ENCODE measurements around the gene UNCX.

The UNCX gene

DNA sequence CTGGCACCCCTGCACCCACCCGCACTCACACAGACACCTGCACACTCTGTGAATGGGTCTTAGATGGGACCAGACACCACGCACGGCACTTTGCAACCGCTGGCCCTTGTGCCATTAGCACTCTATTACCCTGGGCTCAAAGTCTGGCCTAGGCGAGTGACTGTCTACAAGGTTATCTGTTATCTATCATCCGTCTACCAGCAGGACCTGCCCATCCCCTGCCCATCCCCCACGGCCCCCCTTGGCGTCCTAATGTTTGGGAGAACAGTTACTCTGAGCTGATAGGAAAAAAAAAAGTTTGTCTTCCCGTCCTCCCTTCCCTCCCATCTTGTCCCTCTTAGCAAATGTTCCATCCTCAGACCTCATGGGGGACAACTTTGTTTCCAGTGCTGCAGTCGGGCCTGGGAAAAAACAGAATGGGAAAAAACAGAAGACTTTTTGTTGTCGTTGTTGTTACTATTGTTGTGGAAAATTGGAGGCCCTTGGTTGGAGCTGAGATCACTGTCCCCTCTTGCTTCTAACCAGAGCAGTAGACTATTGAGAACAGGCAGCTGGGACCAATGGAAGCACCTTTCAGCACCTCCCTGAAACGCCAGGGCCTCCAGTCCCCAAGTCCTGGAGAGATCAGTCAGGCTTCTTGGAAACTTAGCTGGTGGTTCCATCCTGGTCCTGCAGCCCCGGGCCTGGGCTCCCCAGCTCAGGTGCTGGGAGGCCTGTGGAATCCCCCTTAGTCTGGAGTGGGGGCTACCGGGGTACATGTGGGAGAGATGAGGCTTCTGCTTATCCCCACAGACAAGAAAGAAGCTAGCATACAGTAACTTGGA lies 12.2 kb downstream of the UNCX start:
- DNase-seq: no peak

DNA sequence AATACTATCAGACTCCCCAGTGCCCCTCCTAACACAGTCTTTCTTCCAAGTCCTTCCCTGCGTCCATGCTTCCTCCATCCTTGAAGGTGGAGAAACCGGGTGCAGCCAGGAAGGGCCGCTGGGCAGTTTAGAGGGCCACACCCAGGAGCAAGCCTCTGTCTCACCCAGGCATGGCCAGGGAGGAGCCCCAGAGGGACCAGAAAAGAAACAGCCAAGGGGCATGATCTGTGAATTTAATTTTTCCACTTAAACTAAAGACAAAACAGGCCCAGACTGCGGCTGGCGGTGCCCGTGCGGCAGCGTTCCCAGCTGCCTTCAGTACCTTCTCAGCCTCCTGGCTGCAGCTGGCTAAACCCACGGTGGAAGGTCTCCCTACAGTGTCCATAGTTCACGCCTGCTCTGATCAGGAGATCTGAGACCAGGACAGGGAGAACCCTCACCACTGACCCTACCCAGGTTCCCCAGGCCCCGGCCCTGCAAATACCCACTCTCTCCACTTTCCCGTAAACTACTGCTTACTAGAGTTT lies 12.9 kb downstream of the UNCX start:
- no peak for DNase-seq

DNA sequence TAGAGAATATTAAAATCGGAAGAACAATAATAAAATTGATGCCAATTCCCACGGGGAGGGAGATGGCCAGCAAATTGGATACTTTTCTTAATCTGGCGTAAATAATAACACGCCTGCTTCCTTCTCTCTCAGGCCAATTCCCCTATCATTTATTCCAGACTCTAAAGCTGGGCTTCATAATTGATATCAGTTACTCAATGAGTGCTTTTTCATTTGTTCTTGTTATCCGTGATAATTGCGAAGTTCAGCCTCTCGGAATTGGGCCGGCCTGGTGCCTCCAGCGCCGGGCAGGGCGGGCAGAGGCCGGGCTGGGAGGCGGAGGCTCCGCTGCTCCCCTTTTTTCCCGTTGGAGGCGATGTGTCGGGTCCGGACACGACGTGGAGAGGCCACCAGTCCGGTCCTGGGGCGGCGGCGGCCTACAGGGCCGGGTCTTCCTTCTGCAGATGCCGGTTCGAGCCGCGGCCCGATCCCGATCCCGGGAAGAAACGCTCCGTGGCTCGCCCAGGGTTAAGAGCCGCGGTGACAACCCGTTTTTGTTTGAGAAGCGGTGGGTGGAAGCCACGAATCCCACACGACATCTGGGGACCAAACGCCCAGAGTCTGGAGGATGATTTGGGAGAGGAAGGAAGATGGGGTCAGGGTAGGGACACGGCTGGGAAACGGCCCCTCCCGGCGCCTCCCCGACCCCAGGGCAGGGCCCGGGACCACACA lies 13.6 kb downstream of the UNCX start:
- DNase-seq: no peak

DNA sequence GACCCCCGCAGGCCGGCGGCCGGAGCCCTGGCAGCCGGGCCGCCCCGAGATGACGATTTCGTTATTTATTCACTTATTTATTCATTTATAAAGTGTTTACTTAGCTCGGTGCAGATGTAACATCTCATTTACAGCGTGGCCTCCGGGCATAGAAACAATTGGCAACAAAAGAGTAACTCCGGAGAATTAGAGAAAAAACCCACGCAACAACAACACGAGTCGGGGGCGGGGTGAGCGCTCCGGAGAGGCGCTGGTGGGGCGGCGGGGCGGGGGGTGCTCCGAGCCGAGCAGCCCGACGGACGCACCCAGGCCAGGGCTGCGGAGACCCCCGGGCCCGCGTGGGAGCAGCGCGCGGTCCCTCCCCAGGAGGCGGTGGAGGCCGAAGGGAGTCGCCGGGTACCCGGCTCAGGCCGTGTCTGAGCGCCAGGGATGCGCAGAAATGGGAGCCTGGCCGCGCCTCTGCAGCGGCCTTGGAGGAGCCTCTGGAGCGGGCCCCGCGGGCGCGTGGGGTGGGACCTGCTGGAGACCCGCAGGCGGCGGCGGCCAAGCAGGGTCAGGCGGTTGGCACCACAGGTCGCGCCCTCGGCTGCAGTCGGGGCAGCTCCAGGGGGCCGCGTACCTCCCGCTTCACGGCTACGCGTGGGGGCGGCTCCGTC lies 14.3 kb downstream of the UNCX start:
- DNase-seq: no peak

DNA sequence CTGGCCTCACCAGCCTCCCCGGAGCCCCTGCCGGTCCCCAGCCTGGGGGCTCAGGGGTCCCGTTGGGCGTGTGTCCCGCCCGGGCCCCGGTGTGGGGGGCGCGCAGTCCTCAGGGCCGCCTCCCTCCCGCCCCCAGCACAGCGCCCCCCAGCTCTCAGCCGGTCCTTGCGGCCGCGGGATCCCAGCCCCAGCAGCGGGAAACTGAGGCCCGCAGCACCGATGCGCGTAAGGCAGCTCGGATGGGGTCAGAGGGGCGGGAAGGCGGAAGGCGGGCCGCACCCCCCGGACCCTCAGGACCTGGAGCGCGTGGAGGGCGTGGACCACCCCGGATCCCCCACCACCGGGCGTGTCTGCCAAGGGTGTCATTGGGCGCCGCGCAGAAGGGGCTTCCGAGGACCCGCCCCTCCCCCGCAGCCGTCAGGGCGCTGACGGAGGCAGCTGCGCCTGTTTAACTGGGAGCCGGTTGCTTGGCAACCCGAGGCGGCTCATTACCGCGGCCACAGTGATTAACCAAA lies 14.9 kb downstream of the UNCX start:
- DNase-seq: peak; percentile 44

DNA sequence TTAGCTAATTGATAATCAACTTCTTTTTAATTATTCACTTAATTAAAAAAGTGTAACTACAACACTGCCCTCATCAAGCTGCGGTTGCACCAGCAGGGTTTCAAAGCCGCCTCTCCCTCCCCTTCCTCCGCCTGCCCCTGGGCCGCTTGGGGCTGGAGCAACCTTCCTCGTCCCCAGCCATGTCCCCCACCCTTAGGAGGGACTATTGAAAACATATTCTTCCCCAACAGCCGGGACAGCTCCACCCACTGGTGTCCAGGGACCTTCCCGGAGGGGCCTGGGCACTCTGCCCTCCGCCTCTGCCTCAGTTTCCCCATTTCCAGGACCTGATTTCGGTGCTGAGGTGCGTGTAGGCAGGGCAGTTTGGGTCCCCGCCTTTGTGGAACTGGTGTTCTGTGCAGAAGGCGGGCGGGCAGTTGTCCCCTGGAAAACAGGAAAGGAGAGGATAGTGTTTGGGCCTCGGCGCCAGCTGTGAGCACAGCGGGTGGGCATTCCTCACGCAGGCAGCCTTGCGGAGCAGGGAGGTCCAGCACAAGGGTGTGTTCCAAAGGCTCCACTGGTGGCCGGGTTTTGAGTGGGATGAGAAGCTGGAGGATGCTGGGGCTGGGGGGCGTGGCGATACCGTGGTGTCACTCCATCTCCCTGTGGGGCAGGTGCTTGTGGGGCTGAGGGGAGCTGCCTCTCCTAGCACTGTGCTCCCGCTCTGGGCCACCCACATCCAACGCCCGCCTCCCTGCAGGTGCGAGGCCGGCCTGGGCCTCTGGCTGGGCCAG lies 15.7 kb downstream of the UNCX start:
- DNase-seq: no peak

DNA sequence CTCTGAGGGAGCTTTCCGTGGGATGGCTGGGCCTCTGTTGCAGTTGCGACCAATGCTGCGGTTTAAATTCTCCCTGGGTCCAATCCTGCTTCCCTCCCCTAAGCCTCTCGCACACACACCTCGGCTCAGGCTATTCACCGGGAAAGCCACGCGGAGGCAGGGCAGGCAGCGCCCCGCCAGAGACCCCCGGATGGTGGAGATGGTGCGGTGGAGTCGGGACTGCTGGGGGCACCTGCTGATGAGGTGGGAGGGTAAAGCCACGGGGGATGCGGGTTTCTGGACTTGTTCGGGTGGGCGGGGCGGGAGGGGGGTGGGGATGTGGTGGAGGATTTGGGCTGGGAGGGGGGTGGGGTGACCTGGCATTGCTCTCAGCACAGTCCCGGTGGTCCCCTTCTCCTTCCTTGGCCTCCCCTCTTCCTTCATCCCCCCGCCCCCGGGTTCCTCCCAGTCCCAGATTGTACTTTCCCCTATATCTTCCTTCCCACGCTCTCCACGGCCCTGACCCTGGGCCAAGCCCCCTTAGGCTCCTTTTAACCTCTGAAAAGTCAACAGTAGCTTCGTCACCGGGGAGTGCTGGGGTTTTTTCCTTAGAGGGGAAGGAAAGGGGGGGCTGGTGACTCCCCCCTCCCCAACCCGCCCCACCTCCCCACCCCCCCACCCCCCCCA lies 16.4 kb downstream of the UNCX start:
- no peak for DNase-seq

DNA sequence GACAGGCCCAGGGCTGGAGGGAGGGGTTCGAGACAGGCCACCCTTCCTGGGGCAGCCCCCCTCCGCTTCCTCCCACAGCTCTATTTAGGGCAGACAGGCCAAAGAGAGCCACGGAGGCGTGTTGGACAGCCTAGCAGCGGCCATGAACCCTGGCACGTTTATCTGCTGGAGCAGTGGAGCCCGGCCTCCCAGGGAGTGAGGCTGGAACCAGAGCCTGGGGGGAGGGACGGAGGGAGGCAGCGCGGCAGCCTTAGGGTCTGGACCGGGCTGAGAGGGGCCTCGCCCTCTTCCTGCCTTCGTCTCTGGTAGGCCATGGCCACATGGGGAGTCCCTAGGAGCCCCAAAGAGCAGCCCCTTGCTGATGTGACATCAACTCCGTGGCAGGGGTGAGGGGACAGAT lies 17.1 kb downstream of the UNCX start:
- DNase-seq: no peak

DNA sequence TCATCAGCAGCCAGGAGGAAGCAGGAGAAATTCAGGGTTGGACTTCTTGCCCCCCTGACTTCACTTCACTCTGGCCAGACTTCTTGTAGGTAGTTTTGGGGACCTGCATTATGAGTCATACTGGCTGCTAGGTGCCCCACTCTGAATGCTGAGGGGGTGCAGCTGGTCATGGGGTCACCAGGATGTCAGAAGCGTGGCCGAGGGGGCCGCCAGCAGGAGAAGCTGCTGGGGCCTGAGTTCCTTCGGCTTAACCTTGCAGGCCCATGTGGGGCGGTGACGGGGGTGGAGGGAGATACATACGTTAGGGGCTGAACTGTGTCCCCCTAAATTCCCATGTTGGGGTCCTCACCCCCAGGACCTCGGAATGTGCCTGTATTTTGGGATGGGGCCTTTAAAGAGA lies 18.2 kb downstream of the UNCX start:
- no peak for DNase-seq

DNA sequence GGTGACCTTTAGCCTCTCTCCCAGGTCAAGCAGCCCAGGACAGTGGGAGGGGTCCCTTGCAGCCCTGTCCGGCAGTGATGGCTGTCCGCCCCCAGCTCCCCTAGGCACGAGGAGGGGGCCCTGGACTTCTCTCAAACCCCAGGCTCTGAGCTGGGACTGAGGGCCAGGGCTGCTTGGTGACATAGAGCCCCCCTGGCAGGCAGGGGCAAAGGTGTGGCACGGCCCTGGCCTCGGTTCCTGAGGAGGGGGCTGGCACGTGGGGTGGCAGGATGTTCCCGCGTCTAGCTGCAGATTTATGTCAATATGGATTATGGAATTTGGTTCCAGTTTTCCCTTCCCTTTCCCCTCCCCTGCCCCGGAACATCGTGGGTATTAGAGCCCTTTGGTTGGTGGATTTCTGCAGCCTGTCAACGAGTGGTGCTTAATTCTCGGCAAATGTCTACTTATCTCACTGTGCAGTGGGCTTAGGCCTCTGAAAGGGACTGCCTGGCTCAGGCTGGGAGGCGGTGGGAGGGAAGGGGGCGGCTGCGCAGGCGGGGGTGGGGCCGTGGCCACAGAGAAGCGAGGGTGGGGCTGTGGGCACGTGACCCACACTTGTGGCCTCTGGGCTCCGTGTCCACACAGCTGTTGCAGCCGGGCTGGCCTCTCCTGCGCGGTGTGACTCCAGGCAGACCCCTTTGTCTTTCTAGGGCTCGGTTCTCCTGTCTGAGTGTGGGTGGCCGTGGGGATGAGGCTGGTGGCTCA lies 19.3 kb downstream of the UNCX start:
- no peak for DNase-seq

DNA sequence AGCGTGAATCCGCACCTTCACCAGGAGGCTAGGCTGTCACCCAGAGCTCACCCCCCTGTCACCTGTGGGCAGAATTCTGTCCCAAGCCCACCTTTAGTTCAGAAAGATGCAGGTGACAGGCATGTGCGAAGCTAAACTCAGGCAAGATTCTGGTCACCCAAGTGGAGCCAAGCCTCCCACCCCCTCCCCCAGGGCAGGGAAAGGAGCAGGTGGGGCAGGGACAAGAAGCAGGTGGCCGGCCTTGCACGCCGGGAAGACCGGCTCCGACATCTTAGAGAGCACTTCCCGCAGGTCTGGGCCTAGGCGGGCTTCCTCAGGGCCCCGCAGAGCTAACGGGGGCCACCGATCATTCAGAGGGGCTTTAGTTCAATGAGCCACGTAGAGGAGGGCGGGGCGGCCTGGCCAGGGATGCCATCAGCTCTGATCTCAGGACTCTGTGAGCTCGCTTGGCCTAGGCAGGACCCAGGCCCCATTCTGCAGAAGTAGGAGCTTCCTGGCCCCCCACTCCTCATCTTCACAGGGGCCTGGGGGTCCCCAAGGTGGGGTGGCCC lies 19.9 kb downstream of the UNCX start:
- no peak for DNase-seq

DNA sequence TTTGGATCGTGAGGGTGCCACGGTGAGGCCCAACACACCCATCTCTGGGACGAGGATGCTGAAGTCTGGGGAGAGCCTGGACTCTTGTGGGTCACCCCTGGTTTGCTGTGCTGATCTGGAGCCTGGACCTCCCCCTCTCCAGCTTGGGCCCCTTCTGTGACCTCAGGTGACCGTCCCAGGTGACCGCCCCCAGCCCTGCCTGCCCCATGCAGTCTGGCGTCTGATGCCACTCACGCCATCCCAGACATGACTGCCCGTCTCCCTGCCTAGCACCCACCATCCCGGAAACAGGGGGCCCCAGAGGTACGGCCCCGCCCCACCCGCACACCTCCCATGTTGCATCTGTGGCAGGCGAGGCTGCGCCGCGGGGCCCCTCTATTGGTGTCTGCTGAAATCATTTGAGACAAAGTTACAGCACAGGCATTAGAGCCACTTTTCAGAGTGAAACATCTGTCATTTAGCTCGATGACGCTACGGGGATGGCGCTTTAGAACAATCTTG lies 21.1 kb downstream of the UNCX start:
- no peak for DNase-seq

DNA sequence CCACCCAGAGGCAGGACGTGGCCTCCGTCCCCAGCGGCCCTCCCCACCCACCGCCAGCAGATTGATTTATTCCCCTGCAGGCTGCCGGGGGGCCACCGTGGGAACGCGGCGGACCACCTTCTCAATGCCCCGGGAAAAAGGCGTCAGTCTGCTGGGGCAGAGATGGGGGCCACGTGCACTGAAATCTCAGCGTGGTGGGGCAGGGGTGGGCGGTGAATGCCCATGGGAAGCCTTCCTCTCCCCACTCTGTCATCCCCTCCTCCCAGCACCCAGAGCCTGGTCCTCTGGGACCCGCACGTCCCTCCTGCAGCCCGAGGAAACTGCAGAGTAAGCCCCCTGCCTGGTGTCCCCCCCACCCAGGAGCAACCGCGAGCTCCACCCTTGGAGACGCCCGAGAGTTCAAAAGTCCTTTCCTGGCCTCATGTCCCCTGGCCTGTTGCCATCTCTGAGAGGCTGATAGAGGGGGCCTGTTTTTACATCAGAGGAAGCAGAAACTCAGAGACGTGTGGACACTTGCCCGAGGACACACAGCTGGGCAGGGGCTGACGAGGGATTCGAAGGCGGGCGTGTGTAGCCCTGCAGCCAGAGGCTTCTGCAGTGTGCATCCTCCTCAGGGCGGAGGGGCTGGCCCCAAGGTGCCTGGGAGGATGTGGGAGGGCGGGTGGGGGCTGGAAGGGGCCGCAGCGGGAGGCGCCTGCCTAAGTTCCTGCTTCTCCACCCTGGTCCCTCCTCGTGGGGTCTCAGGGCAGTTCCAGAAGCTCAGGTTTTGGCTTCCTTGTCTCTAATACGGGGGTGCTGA lies 21.8 kb downstream of the UNCX start:
- DNase-seq: no peak

DNA sequence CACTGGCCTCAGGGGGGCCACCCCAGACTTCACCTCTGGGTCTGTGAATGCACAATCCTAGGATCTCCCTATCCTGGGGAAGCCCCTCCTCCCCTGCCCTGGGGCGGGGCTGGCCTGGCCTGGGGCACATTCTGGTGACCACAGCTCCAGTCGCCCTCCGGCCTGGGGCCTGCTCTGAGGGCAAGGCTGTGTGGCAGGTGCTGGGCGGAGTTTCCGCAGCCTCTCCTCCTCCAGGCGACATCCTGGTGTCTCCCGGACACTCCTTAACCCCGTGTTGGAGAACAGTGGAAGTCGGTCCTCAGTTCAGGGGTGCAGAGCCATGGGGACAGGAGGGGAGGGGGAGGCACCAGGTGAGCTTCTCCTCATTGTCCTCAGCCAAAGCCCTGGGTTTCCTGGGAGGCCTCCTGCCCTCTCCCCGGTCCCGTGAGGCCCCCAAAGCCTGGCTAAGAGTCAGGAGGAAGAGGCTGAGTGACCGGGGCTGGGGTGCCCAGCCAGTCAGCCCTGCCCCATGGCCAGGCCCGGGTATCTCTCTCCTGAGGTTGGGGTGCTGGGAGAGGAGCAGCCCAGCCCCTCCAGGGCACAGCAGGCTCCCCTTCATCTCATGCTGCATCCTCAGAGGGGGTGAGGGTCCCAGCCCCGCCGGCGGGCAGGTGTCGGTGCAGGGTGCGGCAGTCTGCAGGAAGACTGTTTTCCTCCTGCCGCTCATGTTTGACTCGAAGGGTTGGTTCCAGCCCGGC lies 22.6 kb downstream of the UNCX start:
- no peak for DNase-seq

DNA sequence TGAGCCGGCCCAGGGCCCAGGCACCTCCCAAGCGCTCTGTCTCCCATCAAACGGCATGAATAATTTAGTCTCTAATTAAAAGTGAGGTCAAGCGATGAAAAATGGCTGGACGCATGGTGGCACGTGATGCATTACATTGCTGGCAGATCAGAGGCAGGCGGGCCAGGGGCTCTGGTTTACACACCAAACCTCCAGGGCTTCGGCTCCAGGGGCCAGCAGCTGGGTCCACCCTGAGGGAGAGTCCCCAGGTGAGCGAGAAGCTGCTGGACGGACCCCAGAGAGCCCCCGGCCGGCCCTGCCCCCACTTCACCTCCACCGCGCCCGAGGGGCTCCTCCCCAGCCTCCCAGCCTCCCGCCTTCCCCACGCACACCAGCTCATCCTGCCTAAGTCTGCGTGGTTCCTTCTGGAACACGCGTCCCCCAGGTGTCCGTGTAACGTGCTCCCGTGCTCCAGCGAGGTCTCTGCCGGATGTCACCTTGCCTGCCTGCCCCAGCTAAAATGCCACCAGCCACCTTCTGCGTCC lies 23.2 kb downstream of the UNCX start:
- DNase-seq: no peak

DNA sequence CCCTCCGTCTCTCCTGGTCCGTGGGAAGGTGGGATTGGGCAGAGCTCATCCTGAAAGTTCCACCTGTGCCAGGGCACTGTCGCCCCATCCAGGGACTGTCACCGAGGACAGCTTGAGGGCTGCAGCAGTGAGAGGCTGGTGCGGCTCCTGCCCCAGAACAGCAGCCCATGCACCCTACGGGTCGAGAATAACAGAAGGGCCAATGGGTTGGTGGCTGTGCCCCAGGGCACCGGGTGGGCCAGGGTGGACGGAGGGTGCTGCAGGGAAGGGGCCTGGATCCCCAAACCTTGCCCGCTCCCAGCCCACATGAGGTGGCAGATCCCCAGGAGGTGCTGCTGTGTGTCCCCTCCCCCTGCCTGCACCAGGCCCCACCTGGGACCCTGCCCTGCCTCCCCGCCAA lies 23.9 kb downstream of the UNCX start:
- no peak for DNase-seq

DNA sequence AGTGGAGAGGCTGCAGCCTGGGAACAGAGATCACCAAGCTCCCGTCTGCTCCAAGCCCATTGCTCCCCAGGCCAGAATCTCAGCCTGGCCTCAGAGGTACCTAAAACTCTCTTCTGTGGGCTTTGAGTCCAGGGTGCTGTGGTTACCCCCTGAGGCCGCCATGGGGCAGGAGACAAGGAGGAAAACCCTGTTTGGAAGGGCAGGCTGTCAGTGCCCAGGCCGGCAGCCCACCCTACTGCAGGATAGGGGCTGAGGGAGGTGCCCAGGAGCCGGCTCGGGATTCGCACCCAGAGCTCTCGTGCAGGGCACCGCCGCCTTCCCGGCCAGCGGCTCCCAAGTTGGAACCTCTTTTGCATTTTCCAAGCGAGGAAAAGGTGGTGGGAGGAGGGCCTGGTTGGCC lies 24.5 kb downstream of the UNCX start:
- no peak for DNase-seq

DNA sequence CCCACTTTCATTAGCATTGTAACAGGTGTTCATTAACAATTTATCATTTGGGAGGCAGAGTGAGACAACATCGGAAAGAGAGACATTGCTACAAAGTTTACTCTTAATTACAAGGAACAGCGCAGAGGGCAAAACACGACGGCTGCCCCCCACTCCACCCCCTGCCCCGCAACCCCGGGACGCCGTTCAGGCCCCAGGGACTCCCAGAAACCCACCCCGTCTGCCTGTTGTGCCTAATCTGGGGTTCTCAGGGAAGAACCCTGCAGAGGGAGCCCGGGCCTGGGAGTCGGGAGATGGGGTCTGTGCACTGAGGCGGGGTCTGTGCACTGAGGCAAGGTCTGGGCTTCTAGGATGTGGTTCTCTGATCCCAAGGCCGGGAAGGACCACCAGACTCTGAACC lies 25.2 kb downstream of the UNCX start:
- no peak for DNase-seq

DNA sequence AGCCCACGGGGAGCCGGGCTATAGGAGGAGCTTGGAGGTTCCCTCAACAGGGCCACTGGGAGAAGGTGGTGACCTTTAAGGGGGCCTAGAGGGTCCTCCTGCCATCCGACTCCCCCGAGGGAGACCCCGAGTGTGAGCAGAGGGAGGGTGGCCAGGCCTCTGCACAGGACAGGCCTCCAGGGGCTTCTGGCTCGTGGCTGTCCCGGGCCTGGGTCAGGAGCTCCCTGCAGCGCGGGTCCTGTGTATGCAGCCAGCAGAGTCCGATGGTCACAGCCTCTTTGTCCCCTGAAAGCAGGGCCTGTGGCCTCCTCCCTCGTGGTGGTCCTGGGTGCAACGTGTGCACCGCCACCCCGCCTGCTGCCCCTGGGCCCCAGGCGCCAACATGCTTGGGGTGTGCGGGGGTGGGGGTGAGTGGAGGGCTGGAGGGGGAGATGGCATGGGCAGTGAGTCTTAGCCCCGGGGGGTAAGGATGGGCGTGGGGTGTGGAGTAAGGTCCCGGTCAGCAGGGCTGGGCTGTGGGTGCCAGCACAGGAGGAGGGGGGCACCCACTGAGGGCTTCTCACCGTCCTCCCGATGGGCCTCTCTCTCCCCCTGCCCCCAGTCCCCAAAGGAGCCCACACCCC lies 27.1 kb downstream of the UNCX start:
- no peak for DNase-seq
